Thoracic aorta (tissue), 2 donors: ENCODE measurements around the gene DECR2. TPM values are rescaled to one million over a fixed set of nuclear protein-coding genes. Genes with fewer than 3 reads are reported as not detected.
"Not testable (repeated sequence)": the region's sequence is repeated elsewhere in the genome, so short reads cannot be mapped to it uniquely, and the experiment has no call there.

Experiments used
- ATAC-seq: fragments of 150-250 bp; one replicate; pipeline ENCODE4 v1.8.0; 2017; ENCODE audit warnings: low read depth; ENCODE audit not compliant: insufficient number of reproducible peaks, low FRiP score
- DNase-seq: peaks from one replicate; pipeline ENCODE4 v3.0.0-alpha.2; 2020; ENCODE audit warnings: low spot score
- H3K27ac ChIP-seq, 2 donors: fragments of 200-600 bp; sonication (generic); 1 replicate in 1 of 2; 2 replicates in 1 of 2; pipeline ENCODE4 v1.5.1; 2016; ENCODE audit warnings: mild to moderate bottlenecking in 2 of 2, moderate library complexity in 2 of 2
- H3K27me3 ChIP-seq: fragments of 200-600 bp; sonication (generic); replicated peaks from 2 replicates; pipeline ENCODE4 v1.6.0; 2016; ENCODE audit warnings: mild to moderate bottlenecking; ENCODE audit not compliant: insufficient read depth
- H3K36me3 ChIP-seq: fragments of 200-600 bp; sonication (generic); one replicate; pipeline ENCODE4 v1.5.1; 2016
- H3K4me1 ChIP-seq, 2 donors: fragments of 200-600 bp; sonication (generic); 1 replicate in 1 of 2; 2 replicates in 1 of 2; pipeline versions ENCODE4 v1.5.1 to v1.6.0; 2016; ENCODE audit warnings: low read depth in 2 of 2, mild to moderate bottlenecking in 1 of 2; ENCODE audit not compliant: control insufficient read depth in 1 of 2
- H3K4me3 ChIP-seq: fragments of 200-600 bp; sonication (generic); 2 replicates; pipeline ENCODE4 v1.5.1; 2016; ENCODE audit warnings: mild to moderate bottlenecking
- H3K9me3 ChIP-seq: fragments of 200-600 bp; sonication (generic); 2 replicates; pipeline ENCODE4 v1.5.1; 2016
- total RNA-seq, 2 donors: library from RNA; depleted of rRNA; stranded (reverse); fragments of >200 nt; gene quantifications; one replicate each; pipeline versions ENCODE4 v1.1.0 to v1.2.3, GENCODE V29; 2016
- TF ChIP-seq, protein P1 (sequence below): fragments of 200-600 bp; sonication (generic); IDR thresholded peaks from one replicate; pipeline ENCODE4 v1.5.1; 2019; ENCODE audit warnings: antibody characterized with exemption

Gene DECR2
- total RNA-seq, 2 donors from 2014 or later, result 24.1 to 25.6 TPM

DNA sequence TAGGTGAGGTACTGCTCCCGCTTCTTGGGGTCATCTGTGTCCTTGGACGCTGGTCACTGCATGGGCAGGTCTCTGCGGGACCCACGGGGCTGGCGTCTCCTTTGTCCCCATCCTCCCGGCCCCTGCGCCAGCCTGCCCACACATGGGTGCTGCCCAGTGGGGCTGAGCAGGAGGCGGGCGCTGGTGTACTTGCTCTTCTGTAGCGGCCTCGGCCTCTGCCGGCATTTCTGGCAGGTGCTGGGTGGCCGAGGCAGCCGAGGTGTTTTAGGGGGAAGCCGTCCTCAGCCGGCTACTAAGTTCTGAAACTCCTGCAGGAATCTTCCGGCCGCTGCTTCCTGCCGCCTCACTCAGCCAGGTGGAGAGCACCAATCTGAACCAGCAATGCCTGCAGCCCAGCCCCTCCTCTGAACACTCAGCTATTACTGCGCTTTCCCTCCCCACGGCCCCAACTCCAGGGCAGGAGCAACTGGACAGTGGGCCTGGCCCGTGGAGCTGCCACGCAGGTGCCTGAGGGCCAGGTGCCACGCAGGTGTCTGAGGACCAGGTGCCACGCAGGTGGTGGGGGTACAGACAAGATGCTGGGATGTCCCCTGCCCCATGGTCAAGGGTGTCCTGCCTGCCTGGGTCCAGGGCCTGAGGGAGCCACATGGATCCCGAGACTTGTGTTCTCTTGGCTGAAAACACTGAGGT is 10.0 kb downstream of the DECR2 start:
- H3K27me3 ChIP-seq, result no peaks in the 10 kb centered on the region
- H3K4me3 ChIP-seq, result no peak overlapping the region
- ATAC-seq (no peak), DNase-seq (no peak)
- no peak overlapping the region for H3K27ac ChIP-seq
- TF ChIP-seq, protein P1, sequence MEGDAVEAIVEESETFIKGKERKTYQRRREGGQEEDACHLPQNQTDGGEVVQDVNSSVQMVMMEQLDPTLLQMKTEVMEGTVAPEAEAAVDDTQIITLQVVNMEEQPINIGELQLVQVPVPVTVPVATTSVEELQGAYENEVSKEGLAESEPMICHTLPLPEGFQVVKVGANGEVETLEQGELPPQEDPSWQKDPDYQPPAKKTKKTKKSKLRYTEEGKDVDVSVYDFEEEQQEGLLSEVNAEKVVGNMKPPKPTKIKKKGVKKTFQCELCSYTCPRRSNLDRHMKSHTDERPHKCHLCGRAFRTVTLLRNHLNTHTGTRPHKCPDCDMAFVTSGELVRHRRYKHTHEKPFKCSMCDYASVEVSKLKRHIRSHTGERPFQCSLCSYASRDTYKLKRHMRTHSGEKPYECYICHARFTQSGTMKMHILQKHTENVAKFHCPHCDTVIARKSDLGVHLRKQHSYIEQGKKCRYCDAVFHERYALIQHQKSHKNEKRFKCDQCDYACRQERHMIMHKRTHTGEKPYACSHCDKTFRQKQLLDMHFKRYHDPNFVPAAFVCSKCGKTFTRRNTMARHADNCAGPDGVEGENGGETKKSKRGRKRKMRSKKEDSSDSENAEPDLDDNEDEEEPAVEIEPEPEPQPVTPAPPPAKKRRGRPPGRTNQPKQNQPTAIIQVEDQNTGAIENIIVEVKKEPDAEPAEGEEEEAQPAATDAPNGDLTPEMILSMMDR, result no peak
- H3K4me1 ChIP-seq, result no peaks in the 10 kb centered on the region
- H3K9me3 ChIP-seq, result no peaks in the 10 kb centered on the region
- H3K36me3 ChIP-seq, result peaks cover 6% of the 10 kb centered on the region

DNA sequence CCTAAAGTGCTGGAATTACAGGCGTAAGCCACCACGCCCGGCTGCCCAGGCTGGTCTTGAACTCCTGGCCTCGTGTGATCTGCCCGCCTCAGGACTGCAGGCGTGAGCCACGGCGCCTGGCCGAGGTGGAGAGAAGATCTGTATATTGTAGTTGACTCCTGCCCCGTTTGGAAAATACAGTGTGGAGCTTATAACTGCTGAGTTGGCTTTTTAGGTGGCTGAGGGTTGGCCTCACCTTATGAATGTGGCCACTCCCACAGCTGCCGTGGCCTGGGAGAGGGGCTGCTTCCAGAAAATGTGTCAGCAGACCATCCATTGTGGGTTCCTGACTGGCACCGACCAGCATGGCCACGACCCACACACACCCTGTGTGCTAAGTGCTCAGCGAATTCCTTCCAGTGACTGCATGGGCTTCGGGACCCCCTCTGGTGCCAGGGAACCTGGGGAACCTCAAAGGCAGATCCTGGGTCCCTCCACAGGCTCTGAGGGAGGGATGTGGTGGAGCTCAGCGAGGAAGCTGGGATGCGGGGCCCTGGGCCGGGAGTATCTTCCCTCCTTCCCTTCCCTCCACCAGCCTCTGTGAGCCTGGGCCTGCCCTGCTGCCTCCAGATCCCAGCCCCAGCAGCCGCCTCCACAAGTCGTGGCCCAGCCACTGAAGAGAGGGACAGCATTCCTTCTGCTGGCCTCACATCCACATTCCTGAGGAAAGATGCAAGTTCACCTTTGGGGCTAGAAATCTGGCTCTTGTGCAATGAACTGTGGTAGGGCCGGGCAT is 12.9 kb downstream of the DECR2 start:
- no peak for DNase-seq
- Histone ChIP-seq H3K9me3 (no peaks in the 10 kb centered on the region), H3K4me3 (no peak overlapping the region), H3K27me3 (no peaks in the 10 kb centered on the region), H3K36me3 (peaks cover 6% of the 10 kb centered on the region), H3K27ac (no peak overlapping the region), H3K4me1 (no peaks in the 10 kb centered on the region)
- no peak for ATAC-seq
- TF ChIP-seq, protein P1, result no peak

DNA sequence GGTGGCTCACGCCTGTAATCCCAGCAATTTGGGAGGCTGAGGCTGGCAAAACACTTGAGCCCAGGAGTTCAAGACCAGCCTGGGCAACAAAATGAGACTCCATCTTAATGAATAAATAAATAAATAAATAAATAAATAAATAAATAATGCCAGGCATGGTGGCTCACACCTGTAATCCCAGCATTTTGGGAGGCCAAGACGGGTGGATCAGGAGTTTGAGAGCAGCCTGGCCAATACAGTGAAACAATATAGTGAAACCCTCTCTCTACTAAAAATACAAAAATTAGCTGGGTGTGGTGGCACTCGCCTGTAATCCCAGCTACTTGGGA is 13.4 kb downstream of the DECR2 start:
- not testable (repeated sequence) for H3K4me1 ChIP-seq, H3K4me3 ChIP-seq, H3K27me3 ChIP-seq, DNase-seq, H3K9me3 ChIP-seq, ATAC-seq, H3K27ac ChIP-seq, H3K36me3 ChIP-seq

DNA sequence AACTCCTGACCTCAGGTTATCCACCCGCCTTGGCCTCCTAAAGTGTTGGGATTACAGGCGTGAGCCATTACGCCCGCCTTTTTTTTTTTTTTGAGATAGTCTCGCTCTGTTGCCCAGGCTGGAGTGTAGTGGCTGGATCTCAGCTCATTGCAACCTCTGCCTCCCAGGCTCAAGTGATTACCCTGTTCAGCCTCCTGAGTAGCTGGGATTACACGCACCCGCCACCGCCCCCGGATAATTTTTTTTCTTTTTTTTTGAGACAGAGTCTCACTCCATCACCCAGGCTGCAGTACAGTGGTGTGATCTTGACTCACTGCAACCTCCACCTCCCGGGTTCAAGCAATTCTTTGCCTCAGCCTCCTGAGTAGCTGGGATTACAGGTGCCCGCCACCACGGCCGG is 20.5 kb downstream of the DECR2 start:
- H3K27me3 ChIP-seq, H3K36me3 ChIP-seq, H3K9me3 ChIP-seq, H3K27ac ChIP-seq, ATAC-seq, DNase-seq, H3K4me3 ChIP-seq: not testable (repeated sequence)
- H3K4me1 ChIP-seq, result peaks cover 4 to 24% of the 10 kb centered on the region in 2 donors

DNA sequence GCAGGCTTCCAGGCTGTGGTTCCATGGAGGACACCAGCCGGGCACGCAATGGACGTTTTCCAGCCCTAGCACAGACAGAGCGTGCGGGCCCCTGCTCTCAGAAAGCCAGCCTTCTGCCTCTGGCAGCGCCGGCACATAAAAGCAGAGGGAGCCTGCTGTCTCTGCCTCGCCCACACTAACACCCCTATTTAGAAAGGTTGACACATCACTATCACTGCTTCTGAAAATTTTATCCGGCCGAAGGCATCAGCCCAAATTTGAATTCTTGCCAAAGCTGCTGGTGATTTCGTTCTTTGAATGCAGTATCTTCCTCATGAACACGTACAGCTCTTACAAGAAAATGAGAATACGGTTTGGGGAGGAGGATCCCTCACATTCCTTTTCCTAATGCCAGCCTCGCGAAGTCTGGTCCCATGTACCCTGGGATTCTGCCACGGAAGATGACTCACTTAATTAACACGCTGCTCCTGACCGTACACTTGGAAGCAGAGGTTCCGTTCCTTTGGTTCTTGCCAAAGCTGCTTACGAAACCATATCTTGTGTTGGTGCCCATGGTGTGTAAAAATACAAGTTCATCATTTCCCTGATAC is 22.4 kb downstream of the DECR2 start:
- peak; percentile 83 for DNase-seq

More for the DNA sequence above, 22.4 kb downstream of the DECR2 start:
- Histone ChIP-seq H3K27me3 (no peaks in the 10 kb centered on the region), H3K4me1 (peaks cover 14 to 42% of the 10 kb centered on the region in 2 donors), H3K9me3 (no peaks in the 10 kb centered on the region), H3K36me3 (no peaks in the 10 kb centered on the region), H3K27ac (peak overlapping the region; percentile 96), H3K4me3 (peak overlapping the region; percentile 82)
- peak; percentile 80 for ATAC-seq
- TF ChIP-seq, protein P1, result no peak
